Dendritic cell treated with granulocyte-macrophage colony-stimulating factor and Interleukin-4, amounts not matched to agents 40 ng/mL and 50 ng/mL, for 4 days (primary cell): Measurements from ENCODE around the gene AHNAK2.

ENCODE experiments used
- H3K27ac Mint-ChIP-seq: one replicate; pipeline ENCODE4 v1.8.0; 2022; ENCODE audit warnings: mild to moderate bottlenecking, mixed read lengths
- H3K27me3 Mint-ChIP-seq: one replicate; pipeline ENCODE4 v1.8.0; 2022; ENCODE audit warnings: mild to moderate bottlenecking, mixed read lengths
- H3K36me3 Mint-ChIP-seq: one replicate; pipeline ENCODE4 v1.8.0; 2022; ENCODE audit warnings: low read depth, mixed read lengths
- H3K4me1 Mint-ChIP-seq: one replicate; pipeline ENCODE4 v1.8.0; 2022; ENCODE audit warnings: low read depth, mixed read lengths
- H3K4me3 Mint-ChIP-seq: one replicate; pipeline ENCODE4 v1.8.0; 2022; ENCODE audit warnings: mild to moderate bottlenecking, moderate library complexity, mixed read lengths
- H3K9me3 Mint-ChIP-seq: one replicate; pipeline ENCODE4 v1.8.0; 2022; ENCODE audit warnings: mixed read lengths
- intact Hi-C: fragments of 100-400 bp; cut with micrococcal nuclease; formaldehyde crosslinking; loops from one replicate; pipeline ENCODE4 v1.15.0; 2022

The AHNAK2 gene

DNA sequence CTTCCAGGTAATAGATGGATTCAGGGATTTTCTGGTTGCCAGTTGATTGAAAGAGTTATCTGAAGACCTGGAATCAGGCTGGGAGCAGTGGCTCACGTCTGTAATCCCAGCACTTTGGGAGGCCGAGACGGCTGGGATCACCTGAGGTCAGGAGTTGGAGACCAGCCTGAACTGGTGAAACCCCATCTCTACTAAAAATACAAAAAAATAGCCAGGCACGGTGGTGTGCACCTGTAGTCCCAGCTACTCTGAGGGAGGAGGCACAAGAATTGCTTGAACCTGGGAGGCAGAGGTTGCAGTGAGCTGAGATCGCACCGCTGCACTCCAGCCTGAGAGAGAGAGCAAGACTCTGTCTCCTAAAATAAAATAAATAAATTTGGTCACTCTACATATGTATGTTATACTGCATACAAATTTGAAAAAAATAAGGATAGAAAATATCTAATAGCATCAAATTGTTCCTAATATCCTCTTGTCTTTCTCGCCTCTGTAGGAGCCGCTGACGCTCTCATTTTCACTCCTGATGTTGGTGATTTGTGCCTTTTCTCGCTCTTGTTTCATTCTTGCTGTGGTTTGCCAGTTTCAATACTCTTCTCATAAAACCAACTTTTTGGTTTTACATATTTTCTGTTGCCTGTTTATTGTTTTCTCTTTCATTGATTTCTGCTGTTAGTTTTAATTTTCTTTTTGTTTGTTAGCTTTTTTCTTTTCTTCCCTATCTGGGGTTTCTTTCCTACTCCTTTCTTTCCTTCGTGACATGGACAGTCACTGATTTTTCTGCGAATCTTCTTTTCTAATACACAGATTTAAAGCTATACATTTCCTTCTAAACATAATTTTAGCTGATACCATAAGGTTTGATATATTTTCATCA is 77.3 kb downstream of the AHNAK2 start:
- no peaks in the 10 kb centered on the region for H3K9me3 Mint-ChIP-seq
- H3K4me1 Mint-ChIP-seq: no peaks in the 10 kb centered on the region
- no peak overlapping the region for H3K4me3 Mint-ChIP-seq
- no peaks in the 10 kb centered on the region for H3K36me3 Mint-ChIP-seq
- intact Hi-C loops: no loop called here
- H3K27ac Mint-ChIP-seq: no peak overlapping the region
- peaks cover 26% of the 10 kb centered on the region for H3K27me3 Mint-ChIP-seq

- Mint-ChIP-seq H3K27me3 (peaks cover 22% of the 10 kb centered on the region), H3K36me3 (no peaks in the 10 kb centered on the region), H3K4me3 (no peak overlapping the region), H3K27ac (no peak overlapping the region), H3K9me3 (no peaks in the 10 kb centered on the region), H3K4me1 (no peaks in the 10 kb centered on the region)
- intact Hi-C loops: no loop called here
These were observed 78.4 kb downstream of the AHNAK2 start for GRCh38 chr14:104899781-104900180.

GRCh38 chr14:104898870-104899510 is 79.2 kb downstream of the AHNAK2 start:
- Mint-ChIP-seq H3K27ac (no peak overlapping the region), H3K4me1 (no peaks in the 10 kb centered on the region), H3K36me3 (no peaks in the 10 kb centered on the region), H3K27me3 (peaks cover 14% of the 10 kb centered on the region), H3K9me3 (no peaks in the 10 kb centered on the region), H3K4me3 (no peak overlapping the region)
- intact Hi-C loops: no loop called here

DNA sequence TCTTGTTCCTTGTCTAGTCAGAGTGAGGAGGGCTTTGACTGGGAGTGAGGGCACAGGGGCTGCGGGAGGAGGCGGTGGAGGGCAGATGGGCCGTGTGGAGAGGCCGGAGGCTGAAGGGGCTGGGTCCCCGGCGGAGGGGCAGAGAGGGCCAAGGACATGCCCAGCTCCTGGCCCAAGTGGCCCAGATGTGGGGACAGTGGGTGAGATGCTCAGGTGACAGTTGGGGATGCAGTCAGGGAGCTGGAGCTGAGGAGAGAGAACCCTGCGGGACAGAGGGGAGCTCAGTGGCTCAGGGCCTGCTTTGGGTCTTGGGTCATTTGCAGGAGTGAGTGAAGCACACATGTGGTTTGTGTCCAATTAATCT is 80.0 kb downstream of the AHNAK2 start:
- H3K36me3 Mint-ChIP-seq: no peaks in the 10 kb centered on the region
- intact Hi-C loops: no loop called here
- H3K4me3 Mint-ChIP-seq: no peak overlapping the region
- H3K4me1 Mint-ChIP-seq: no peaks in the 10 kb centered on the region
- H3K27me3 Mint-ChIP-seq: peaks cover 8% of the 10 kb centered on the region
- no peak overlapping the region for H3K27ac Mint-ChIP-seq
- H3K9me3 Mint-ChIP-seq: no peaks in the 10 kb centered on the region

DNA sequence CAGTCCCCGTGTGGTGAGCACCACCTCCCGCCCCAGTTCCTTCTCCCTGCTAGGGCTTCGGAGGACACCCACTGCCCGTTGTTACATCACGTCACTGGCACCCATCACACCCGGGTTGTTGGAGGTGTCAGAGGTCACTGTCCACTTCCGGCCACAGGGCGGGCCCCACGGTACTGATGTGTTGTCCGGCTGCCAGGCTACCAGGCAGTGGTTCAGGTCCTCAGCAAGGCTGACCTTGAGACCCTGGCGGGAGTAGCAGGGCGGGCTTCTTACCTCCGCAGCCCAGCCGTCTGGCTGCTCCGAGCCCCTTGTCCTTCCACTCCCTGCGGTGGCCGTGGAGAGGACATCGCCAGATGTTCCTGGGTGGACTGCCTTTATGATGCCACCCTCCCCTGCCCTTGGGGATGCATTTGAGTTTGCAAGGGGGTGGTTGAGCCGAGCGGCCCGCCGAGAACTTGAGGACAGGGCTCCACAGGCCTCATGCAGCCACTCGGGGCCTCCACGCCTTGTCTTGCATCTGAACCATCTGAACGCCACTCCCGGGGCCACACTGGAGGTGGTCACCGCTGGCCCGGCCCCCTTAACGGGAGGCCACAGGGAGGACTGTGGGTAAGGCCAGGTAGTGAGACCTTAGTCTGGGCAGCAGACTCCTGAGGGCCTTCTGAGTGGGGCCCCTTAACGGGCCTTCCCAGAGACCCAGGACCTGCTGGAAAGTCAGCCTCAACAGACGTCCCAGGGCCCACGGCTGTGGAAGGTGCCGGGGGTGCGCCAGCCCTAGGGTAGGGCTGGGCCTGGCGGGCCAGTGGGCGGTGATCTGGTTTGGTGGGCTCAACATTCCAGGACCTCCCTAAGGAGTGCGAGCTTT is 80.6 kb downstream of the AHNAK2 start:
- H3K27ac Mint-ChIP-seq: no peak overlapping the region
- intact Hi-C loops: no loop called here
- H3K4me1 Mint-ChIP-seq: no peaks in the 10 kb centered on the region
- H3K36me3 Mint-ChIP-seq: no peaks in the 10 kb centered on the region
- H3K4me3 Mint-ChIP-seq: no peak overlapping the region
- H3K9me3 Mint-ChIP-seq: no peaks in the 10 kb centered on the region
- peaks cover 10% of the 10 kb centered on the region for H3K27me3 Mint-ChIP-seq

DNA sequence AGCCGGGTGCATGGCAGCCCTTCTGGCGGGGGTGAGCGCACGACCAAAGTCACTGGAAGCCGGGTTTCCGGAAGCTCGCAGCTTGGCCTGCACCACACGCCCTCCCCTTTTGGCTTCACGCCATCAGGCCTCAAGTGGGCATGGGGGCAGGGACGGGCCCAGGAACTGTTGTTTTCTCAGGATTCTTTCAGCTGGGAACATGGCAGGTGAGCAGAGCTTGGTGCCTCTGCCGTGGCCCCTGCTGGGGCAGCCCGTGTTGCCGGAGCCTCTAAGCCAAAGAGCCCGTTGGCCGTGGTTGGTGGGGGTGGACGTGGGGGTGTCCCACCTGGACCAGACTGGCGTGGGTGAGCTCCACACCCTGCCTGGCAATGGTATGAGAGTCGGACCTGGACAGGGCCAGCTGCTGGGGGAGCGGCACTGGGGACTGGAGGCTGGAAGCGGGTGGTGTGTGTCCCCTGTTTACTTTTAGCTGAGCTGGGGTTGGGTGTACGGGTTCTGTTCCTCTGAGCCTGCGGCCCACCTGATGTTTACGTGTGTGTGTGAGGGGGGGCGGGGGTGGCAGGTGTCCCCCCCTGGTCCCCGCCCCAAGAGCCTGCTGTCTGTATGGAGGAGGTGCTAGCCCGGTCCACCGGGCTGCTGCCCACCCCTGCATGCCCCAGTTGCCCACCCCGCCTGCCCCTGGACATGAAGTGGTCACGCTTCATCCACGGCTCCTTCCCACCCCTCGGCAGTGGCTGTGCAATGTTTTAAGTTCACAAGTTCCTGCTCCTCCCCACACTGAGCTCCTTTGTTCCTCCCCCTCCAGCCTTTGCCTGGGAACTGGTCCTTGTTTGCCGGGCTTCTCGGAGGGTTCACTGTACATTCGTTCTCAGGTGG is 82.2 kb downstream of the AHNAK2 start:
- Mint-ChIP-seq H3K27me3 (peaks cover 7% of the 10 kb centered on the region), H3K9me3 (no peaks in the 10 kb centered on the region), H3K4me3 (no peak overlapping the region), H3K36me3 (no peaks in the 10 kb centered on the region), H3K4me1 (no peaks in the 10 kb centered on the region), H3K27ac (no peak overlapping the region)
- intact Hi-C loops: no loop called here

DNA sequence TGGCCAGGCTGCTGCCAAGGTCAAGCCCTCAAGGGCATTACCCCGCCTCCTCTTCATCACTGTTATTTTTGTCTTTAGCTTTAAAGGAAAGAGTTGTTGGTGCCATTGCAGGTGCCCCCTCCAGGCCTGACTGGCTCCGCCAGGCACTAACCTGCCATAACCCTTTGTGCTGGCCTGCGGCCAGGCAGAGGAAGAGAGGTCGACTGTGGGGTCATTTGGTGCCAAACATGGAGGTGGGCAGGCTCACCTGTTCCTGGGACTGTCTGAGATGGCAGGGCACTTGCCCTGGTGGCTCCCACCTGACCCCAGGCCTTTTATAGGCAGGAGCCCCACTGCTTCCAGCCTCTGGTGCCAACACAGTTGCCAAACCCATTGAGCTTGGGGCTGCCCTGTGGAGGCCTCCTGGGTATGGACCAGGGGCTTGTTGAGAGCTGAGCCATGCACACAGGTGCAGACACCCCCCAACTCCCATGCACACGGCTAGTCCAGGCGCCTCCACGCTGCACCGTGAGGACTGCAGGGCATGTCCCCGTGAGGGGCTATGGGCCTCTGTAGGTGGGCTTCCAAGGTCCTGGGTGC is 82.9 kb downstream of the AHNAK2 start:
- intact Hi-C loops: no loop called here
- Mint-ChIP-seq H3K27ac (no peak overlapping the region), H3K36me3 (no peaks in the 10 kb centered on the region), H3K9me3 (no peaks in the 10 kb centered on the region), H3K4me1 (no peaks in the 10 kb centered on the region), H3K27me3 (peaks cover 6% of the 10 kb centered on the region), H3K4me3 (no peak overlapping the region)

DNA sequence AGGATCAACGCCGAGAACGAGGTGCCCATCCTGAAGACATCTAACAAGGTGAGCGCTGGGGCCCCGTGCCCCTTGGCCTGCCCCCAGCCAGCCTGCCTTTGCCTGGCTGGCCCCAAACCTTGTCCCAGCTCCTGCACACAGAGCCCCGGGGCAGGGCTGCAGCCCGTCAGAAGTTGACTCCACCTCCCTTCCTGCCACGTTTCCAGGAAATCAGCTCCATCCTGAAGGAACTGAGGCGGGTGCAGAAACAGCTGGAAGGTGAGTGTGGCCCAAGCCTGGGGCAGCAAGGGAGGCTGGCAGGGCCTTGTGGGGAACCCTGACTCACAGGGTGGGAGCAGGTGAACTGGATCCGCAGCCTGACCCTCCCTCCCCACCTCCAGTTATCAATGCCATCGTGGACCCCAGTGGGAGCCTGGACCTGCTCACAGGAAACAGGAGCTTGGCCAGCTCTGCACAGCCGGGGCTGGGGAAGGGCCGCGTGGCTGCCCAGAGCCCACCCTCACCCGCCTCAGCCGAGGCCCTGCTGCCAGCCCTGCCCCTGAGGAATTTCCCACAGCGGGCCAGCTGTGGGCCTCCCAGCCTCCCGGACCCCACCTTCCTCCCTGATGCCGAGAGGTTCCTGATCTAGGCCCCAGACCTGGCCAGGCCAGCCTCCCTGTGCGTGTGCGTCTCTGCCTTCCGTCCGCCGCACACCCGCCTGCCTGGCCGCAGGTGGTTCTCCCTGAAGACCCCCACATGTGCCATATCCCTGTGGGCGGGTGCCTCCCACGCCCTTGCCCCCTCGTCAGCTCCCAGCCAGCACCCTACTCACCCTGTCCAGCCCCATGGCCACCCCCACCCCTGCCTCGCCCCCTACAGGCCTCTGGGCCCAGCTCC is 83.6 kb downstream of the AHNAK2 start:
- Mint-ChIP-seq H3K27ac (no peak overlapping the region), H3K9me3 (no peaks in the 10 kb centered on the region), H3K36me3 (no peaks in the 10 kb centered on the region), H3K27me3 (peaks cover 6% of the 10 kb centered on the region), H3K4me3 (no peak overlapping the region), H3K4me1 (no peaks in the 10 kb centered on the region)
- intact Hi-C loops: no loop called here

- no peak overlapping the region for H3K4me3 Mint-ChIP-seq
- intact Hi-C loops: no loop called here
- no peaks in the 10 kb centered on the region for H3K9me3 Mint-ChIP-seq
- no peak overlapping the region for H3K27ac Mint-ChIP-seq
- peaks cover 4% of the 10 kb centered on the region for H3K27me3 Mint-ChIP-seq
- no peaks in the 10 kb centered on the region for H3K36me3 Mint-ChIP-seq
- no peaks in the 10 kb centered on the region for H3K4me1 Mint-ChIP-seq
These were observed 84.6 kb downstream of the AHNAK2 start for GRCh38 chr14:104893435-104894207.

DNA sequence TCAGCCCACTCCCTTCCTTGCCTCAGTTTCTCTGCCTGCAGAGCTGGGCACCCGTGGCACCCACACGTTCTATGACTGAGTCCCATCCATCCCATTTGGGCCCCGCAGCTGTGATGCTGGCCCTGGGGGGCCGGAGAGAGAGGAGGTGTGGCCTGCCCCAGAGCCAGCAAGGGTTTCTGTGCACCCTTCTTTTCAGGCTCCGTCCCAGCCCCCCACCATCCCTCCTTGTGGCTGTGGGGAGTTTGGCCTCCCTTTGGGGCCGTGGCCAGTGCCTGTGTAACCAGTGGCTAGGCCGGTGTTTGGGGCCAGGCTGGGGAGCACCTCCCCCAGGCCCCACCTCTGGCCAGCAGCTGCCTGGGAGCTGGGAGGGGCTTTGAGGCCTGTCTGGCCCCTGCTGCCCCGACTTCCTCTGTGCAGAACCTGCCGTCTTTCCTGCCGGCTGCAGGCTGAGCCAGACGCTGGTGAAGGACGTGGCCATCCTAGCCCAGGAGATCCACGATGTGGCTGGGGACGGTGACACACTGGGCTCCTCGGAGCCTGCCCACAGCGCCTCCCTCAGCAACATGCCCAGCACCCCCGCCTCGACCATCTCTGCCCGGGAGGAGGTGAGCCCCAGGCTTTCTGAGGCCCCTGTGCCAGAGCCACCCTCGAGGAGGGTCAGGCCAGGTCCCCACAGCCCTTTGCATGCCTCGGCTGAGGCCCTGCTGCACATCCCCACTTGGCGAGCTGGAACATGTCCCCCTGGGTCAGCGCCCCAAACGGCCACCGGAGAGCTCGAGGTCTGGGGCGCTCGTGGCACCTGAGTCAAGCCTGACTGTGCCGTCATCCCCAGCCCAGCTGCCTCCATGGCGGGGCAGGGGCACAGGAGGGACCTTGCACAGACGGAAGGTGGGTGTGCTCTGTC is 85.4 kb downstream of the AHNAK2 start:
- Mint-ChIP-seq H3K4me3 (no peak overlapping the region), H3K9me3 (no peaks in the 10 kb centered on the region), H3K27me3 (peaks cover 3% of the 10 kb centered on the region), H3K27ac (no peak overlapping the region), H3K36me3 (no peaks in the 10 kb centered on the region), H3K4me1 (no peaks in the 10 kb centered on the region)
- intact Hi-C loops: no loop called here
